ENCODE results near the gene TMCO4.

GRCh38 chr1:19647643-19648042, 152.1 kb downstream of the TMCO4 start:
- no peak for TF ChIP-seq CTCF (conservative IDR thresholded peaks at IDR 0.05; ENCODE audit: low read length)
- TF ChIP-seq EZH2phosphoT487 (IDR thresholded peaks at IDR 0.05; ENCODE audit: borderline replicate concordance): no peak
